Measurements from ENCODE around the gene RRAGC.
"Not testable (repeated sequence)": the region's sequence is repeated elsewhere in the genome, so short reads cannot be mapped to it uniquely, and the experiment has no call there.

Gene RRAGC

DNA sequence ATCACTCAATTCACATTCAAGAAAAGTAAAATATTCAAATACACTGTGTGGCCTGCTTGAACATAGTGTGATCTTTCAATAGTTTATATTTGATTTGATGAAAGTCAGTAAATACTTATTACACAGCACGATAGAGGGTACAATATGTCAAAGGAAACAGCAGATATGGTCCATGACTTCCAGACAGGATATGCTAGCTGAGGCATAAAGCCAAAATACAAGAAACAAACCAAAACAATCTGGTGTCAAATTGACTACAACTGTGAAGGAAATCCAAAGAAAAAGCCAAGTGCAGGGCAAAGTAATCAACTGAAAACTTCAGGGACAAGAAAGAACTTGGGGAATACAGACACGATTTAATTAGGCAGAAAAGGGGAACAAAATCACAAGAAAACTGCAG, 19.3 kb downstream of the RRAGC start:
- H3K4me1 ChIP-seq (ENCODE audit: low read length), result no peaks in the 10 kb centered on the region
- no peak overlapping the region for H3K4me2 ChIP-seq (ENCODE audit: low read length)
- peaks cover 36% of the 10 kb centered on the region for H3K79me2 ChIP-seq (ENCODE audit: low read length)
- no peak overlapping the region for H3K9ac ChIP-seq (ENCODE audit: low read length)
- H4K20me1 ChIP-seq (ENCODE audit: insufficient read depth, low read length), result peaks cover 19% of the 10 kb centered on the region; the same call in 1 of the 2 replicates
- H2AFZ ChIP-seq (ENCODE audit: low read depth, low read length), result no peak overlapping the region
- H3K9me3 ChIP-seq (ENCODE audit: insufficient read depth, low read length), result no peaks in the 10 kb centered on the region
- no peaks in the 10 kb centered on the region for H3K27me3 ChIP-seq (ENCODE audit: low read depth, low read length)
- peaks cover 34% of the 10 kb centered on the region for H3K36me3 ChIP-seq (replicated peaks; ENCODE audit: low read depth, low read length)
- TF ChIP-seq EZH2phosphoT487 (IDR thresholded peaks at IDR 0.05; ENCODE audit: low read depth) (no peak), CTCF (IDR thresholded peaks at IDR 0.05; ENCODE audit: low read depth, low read length) (no peak)
- no peak overlapping the region for H3K27ac ChIP-seq (ENCODE audit: low read length)
- H3K4me3 ChIP-seq (ENCODE audit: low read length), result no peak overlapping the region

DNA sequence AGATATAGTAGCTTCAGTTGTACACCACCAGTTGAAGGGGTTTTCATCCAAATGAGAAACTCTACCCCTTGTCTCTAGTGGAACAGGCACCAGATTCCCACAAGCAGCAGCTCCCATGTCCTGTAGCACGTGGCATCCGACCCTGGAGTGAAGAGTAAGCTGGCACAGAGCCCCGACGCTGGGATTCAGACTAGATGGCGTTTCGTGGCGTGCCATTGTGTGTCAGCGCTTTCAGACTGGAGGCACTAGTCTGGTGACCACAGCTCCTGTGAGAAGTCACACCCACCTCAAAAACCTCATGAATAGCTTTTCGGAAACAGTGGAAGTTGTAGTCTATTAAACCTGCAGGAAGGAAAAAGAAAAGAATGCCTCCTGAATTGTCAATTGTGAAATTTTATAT, 20.2 kb downstream of the RRAGC start:
- Histone ChIP-seq H2AFZ (ENCODE audit: low read depth, low read length) (no peak overlapping the region), H3K36me3 (replicated peaks; ENCODE audit: low read depth, low read length) (peaks cover 32% of the 10 kb centered on the region), H3K9ac (ENCODE audit: low read length) (no peak overlapping the region), H3K9me3 (ENCODE audit: insufficient read depth, low read length) (no peaks in the 10 kb centered on the region), H3K4me1 (ENCODE audit: low read length) (no peaks in the 10 kb centered on the region), H3K79me2 (ENCODE audit: low read length) (peaks cover 27% of the 10 kb centered on the region), H3K4me2 (ENCODE audit: low read length) (no peak overlapping the region), H3K27me3 (ENCODE audit: low read depth, low read length) (no peaks in the 10 kb centered on the region), H3K27ac (ENCODE audit: low read length) (no peak overlapping the region), H3K4me3 (ENCODE audit: low read length) (no peak overlapping the region), H4K20me1 (ENCODE audit: insufficient read depth, low read length) (peaks cover 19% of the 10 kb centered on the region; the same call in 1 of the 2 replicates)
- TF ChIP-seq CTCF (IDR thresholded peaks at IDR 0.05; ENCODE audit: low read depth, low read length) (no peak), EZH2phosphoT487 (IDR thresholded peaks at IDR 0.05; ENCODE audit: low read depth) (no peak)

DNA sequence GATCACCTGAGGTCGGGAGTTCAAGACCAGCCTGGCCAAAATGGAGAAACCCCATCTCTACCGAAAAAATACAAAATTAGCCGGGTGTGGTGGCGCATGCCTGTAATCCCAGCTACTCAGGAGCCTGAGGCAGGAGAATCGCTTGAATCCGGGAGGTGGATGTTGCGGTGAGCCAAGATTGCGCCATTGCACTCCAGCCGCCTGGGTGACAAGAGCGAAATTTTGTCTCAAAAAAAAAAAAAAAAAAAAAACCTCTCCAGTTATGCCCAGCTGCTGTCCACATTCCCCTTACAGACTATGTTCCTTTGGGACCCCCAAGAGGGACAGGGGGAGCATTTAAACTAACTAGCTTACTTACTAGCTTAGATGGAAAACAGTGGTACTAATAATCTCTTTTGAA, 23.3 kb downstream of the RRAGC start:
- H4K20me1 ChIP-seq (ENCODE audit: insufficient read depth, low read length), result peaks cover 12% of the 10 kb centered on the region; the same call in 1 of the 2 replicates
- H3K4me2 ChIP-seq (ENCODE audit: low read length); H3K27ac ChIP-seq (ENCODE audit: low read length); H3K4me1 ChIP-seq (ENCODE audit: low read length); H3K9ac ChIP-seq (ENCODE audit: low read length); H2AFZ ChIP-seq (ENCODE audit: low read depth, low read length); H3K9me3 ChIP-seq (ENCODE audit: insufficient read depth, low read length); H3K27me3 ChIP-seq (ENCODE audit: low read depth, low read length); H3K79me2 ChIP-seq (ENCODE audit: low read length); H3K4me3 ChIP-seq (ENCODE audit: low read length): not testable (repeated sequence)
- peaks cover 20% of the 10 kb centered on the region for H3K36me3 ChIP-seq (replicated peaks; ENCODE audit: low read depth, low read length)

GRCh38 chr1:38834937-38835827, 24.4 kb downstream of the RRAGC start:
- no peaks in the 10 kb centered on the region for H3K4me1 ChIP-seq (ENCODE audit: low read length)
- H3K36me3 ChIP-seq (replicated peaks; ENCODE audit: low read depth, low read length), result peaks cover 18% of the 10 kb centered on the region
- H3K9me3 ChIP-seq (ENCODE audit: insufficient read depth, low read length), result no peaks in the 10 kb centered on the region
- H3K4me3 ChIP-seq (ENCODE audit: low read length), result no peak overlapping the region
- no peaks in the 10 kb centered on the region for H3K27me3 ChIP-seq (ENCODE audit: low read depth, low read length)
- H3K4me2 ChIP-seq (ENCODE audit: low read length), result no peak overlapping the region
- H3K27ac ChIP-seq (ENCODE audit: low read length), result no peak overlapping the region; the same call in 1 of the 2 replicates
- H3K9ac ChIP-seq (ENCODE audit: low read length), result no peak overlapping the region
- peaks cover 5% of the 10 kb centered on the region; the same call in 1 of the 2 replicates for H4K20me1 ChIP-seq (ENCODE audit: insufficient read depth, low read length)
- no peak overlapping the region for H2AFZ ChIP-seq (ENCODE audit: low read depth, low read length)
- TF ChIP-seq EZH2phosphoT487 (IDR thresholded peaks at IDR 0.05; ENCODE audit: low read depth), result no peak
- TF ChIP-seq CTCF (IDR thresholded peaks at IDR 0.05; ENCODE audit: low read depth, low read length), result peak; percentile 69
- peaks cover under 1% of the 10 kb centered on the region for H3K79me2 ChIP-seq (ENCODE audit: low read length)

Data from OCI-LY3 (cell line).